ENCODE results near the gene GMDS.

GRCh38 chr6:2192976-2193375, 52.4 kb downstream of the GMDS start:
- TF ChIP-seq POU6F1 (CRISPR knock-in tag; IDR thresholded peaks at IDR 0.05; ENCODE audit: borderline replicate concordance, low read depth), result no peak
- no peak for TF ChIP-seq ESRRG (CRISPR knock-in tag; IDR thresholded peaks at IDR 0.05)
- no peak for TF ChIP-seq TOX (CRISPR knock-in tag; IDR thresholded peaks at IDR 0.05; ENCODE audit: borderline replicate concordance)
- no peak for TF ChIP-seq ARNTL (CRISPR knock-in tag; IDR thresholded peaks at IDR 0.05; ENCODE audit: borderline replicate concordance, low read depth)
- TF ChIP-seq ZFP30 (CRISPR knock-in tag; IDR thresholded peaks at IDR 0.05), result no peak
- no peak for TF ChIP-seq PATZ1 (CRISPR knock-in tag; IDR thresholded peaks at IDR 0.05; ENCODE audit: borderline replicate concordance)
- TF ChIP-seq ZNF70 (CRISPR knock-in tag; IDR thresholded peaks at IDR 0.05), result no peak
- no peak for TF ChIP-seq ZNF8 (CRISPR knock-in tag; IDR thresholded peaks at IDR 0.05)
- TF ChIP-seq TCF4 (CRISPR knock-in tag; IDR thresholded peaks at IDR 0.05; ENCODE audit: borderline replicate concordance), result no peak
- no peak for TF ChIP-seq RARB (CRISPR knock-in tag; IDR thresholded peaks at IDR 0.05)
- TF ChIP-seq ZFP3 (CRISPR knock-in tag; IDR thresholded peaks at IDR 0.05), result no peak
- no peak for TF ChIP-seq ZC3H10 (CRISPR knock-in tag; IDR thresholded peaks at IDR 0.05)
- TF ChIP-seq ZNF565 (CRISPR knock-in tag; conservative IDR thresholded peaks at IDR 0.05; ENCODE audit: low read depth), result no peak

All from SK-N-SH treated with all-trans-retinoic acid at 6 μM for 48 hours (cell line).